Measurements from ENCODE around the gene C1orf21. TPM values are rescaled to one million over a fixed set of nuclear protein-coding genes. Genes with fewer than 3 reads are reported as not detected.

The C1orf21 gene
- total RNA-seq, 4 donors from 2014 or later, result 106 to 206 (median 154) TPM

DNA sequence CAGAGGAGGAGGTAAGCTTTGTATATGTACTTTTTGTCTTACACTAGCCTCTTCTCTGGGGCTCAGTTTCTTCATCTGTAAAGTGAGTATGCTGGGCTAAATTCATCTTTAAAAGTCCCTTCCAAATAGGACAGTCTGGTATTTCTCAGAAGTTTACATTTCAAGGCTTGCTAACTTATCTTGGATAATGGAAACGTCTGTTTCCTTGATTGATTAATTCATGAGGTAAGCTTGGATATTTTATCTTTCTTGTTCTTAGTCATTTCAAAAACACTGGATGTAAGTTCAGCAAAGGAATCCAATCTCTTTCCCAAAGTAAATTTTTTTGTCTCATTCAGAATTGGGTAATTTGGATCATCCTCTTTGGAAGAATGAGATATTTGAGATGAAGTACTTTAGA lies 256.8 kb downstream of the C1orf21 start:
- ATAC-seq (no peak), DNase-seq (no peak)
- in situ Hi-C loops (cut with MboI; ENCODE audit: low sequenced_read_pairs in 4 of 4) (no loop called here), intact Hi-C loops (cut with DNase I; ENCODE audit: low total_unique reads) (no loop called here)
- no peaks in the 10 kb centered on the region for H3K27me3 ChIP-seq
- H3K9me3 ChIP-seq, result no peaks in the 10 kb centered on the region
- no peaks in the 10 kb centered on the region for H3K36me3 ChIP-seq
- H3K27ac ChIP-seq, result no peak overlapping the region
- TF ChIP-seq POLR2A (IDR thresholded peaks at IDR 0.05), result no peak
- TF ChIP-seq, protein P1, sequence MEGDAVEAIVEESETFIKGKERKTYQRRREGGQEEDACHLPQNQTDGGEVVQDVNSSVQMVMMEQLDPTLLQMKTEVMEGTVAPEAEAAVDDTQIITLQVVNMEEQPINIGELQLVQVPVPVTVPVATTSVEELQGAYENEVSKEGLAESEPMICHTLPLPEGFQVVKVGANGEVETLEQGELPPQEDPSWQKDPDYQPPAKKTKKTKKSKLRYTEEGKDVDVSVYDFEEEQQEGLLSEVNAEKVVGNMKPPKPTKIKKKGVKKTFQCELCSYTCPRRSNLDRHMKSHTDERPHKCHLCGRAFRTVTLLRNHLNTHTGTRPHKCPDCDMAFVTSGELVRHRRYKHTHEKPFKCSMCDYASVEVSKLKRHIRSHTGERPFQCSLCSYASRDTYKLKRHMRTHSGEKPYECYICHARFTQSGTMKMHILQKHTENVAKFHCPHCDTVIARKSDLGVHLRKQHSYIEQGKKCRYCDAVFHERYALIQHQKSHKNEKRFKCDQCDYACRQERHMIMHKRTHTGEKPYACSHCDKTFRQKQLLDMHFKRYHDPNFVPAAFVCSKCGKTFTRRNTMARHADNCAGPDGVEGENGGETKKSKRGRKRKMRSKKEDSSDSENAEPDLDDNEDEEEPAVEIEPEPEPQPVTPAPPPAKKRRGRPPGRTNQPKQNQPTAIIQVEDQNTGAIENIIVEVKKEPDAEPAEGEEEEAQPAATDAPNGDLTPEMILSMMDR (IDR thresholded peaks at IDR 0.05 in 4 of 5, conservative IDR thresholded peaks at IDR 0.05 in 1 of 5), result no peak
- H3K4me1 ChIP-seq, result peaks cover 9% of the 10 kb centered on the region in 2 donors
- no peak overlapping the region for H3K4me3 ChIP-seq

DNA sequence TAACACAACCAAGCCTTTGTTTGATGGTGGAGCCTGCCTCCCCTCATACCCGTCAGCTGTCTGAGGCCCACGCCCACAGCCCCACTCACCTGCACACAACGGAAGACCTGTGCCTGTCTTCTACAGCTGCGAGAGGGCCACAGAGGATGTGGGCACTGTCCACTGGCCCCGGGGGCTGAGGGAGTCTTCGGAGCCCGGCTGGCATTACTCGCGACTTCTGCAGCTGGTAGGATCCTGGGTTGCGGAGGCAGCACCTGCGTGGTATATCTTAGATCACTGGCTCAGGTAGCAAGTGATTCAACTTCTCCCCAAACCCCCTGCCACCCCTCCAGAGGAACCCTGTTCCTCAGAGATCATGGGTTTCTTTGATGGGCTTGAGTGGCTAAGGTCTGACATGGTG lies 257.9 kb downstream of the C1orf21 start:
- Histone ChIP-seq H3K36me3 (no peaks in the 10 kb centered on the region), H3K27me3 (no peaks in the 10 kb centered on the region), H3K4me1 (peaks cover 19 to 20% of the 10 kb centered on the region in 2 donors), H3K9me3 (no peaks in the 10 kb centered on the region), H3K27ac (no peak overlapping the region), H3K4me3 (no peak overlapping the region)
- in situ Hi-C loops (cut with MboI; ENCODE audit: low sequenced_read_pairs in 4 of 4), result no loop called here
- ATAC-seq, result no peak
- no peak for DNase-seq
- intact Hi-C loops (cut with DNase I; ENCODE audit: low total_unique reads), result loop anchor here (5.0 kb wide), 1 partner anchor 167 kb away; no protein-coding TSS in a partner anchor
- TF ChIP-seq, protein P1 (IDR thresholded peaks at IDR 0.05 in 4 of 5, conservative IDR thresholded peaks at IDR 0.05 in 1 of 5), result no peak
- TF ChIP-seq POLR2A (IDR thresholded peaks at IDR 0.05), result no peak

DNA sequence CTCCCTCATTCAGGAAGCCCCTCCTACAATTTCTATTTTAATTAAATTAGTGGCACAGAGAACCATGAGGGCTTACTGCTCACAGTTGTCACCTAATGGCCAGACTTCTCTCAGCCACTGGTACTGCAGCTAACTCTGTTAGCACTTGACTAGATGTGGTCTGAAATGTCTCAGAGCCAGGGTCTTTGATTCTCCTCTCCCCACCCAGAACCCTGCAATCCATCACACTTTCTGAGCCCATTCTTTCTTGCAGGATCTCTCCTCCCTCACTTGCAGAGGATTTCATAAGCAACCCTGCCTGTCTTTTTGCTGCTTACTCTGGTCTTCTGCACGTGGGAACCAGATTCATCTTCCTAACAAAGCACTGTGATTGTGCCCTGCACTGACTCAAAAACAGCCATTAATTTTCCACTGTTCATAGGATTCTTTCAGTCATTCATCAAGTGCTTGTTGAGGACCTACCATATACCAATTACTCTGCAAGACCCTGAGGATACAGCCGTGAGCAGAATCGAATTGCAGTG lies 259.4 kb downstream of the C1orf21 start:
- H3K9me3 ChIP-seq, result no peaks in the 10 kb centered on the region
- H3K27me3 ChIP-seq, result no peaks in the 10 kb centered on the region
- H3K4me3 ChIP-seq, result no peak overlapping the region
- peaks cover 21% of the 10 kb centered on the region in 2 donors for H3K4me1 ChIP-seq
- no peak for DNase-seq
- intact Hi-C loops (cut with DNase I; ENCODE audit: low total_unique reads) (loop anchor here (5.0 kb wide), 1 partner anchor 169 kb away; no protein-coding TSS in a partner anchor), in situ Hi-C loops (cut with MboI; ENCODE audit: low sequenced_read_pairs in 4 of 4) (no loop called here)
- no peak for ATAC-seq
- H3K27ac ChIP-seq, result no peak overlapping the region
- H3K36me3 ChIP-seq, result no peaks in the 10 kb centered on the region
- TF ChIP-seq, protein P1 (IDR thresholded peaks at IDR 0.05 in 4 of 5, conservative IDR thresholded peaks at IDR 0.05 in 1 of 5), result no peak
- no peak for TF ChIP-seq POLR2A (IDR thresholded peaks at IDR 0.05)

DNA sequence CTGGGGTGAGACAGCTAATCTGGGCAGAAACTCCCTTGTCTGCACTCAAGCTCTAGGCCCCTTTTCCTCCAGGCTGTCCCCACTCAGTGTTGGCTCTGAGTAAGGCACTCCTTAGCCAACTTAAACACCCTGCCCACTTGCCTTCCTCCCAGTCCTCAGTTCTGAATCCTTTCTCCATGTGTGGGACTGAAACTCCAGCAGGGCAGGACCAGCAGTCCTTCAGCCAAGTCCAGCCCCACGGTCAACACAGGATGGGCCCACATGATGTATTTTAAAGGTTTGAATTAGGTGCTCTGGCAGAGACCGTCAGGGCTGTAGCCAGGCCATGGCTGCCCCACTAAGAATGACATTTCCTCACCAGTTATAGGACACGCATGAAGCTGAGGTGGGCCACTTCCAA lies 260.0 kb downstream of the C1orf21 start:
- Histone ChIP-seq H3K9me3 (no peaks in the 10 kb centered on the region), H3K36me3 (no peaks in the 10 kb centered on the region), H3K4me3 (no peak overlapping the region), H3K27ac (no peak overlapping the region), H3K4me1 (peaks cover 21% of the 10 kb centered on the region in 2 donors), H3K27me3 (no peaks in the 10 kb centered on the region)
- DNase-seq, result no peak
- in situ Hi-C loops (cut with MboI; ENCODE audit: low sequenced_read_pairs in 4 of 4), result no loop called here
- intact Hi-C loops (cut with DNase I; ENCODE audit: low total_unique reads), result loop anchor here (5.0 kb wide), 1 partner anchor 170 kb away; no protein-coding TSS in a partner anchor
- no peak for TF ChIP-seq POLR2A (IDR thresholded peaks at IDR 0.05)
- TF ChIP-seq, protein P1 (IDR thresholded peaks at IDR 0.05 in 4 of 5, conservative IDR thresholded peaks at IDR 0.05 in 1 of 5), result no peak
- no peak for ATAC-seq

DNA sequence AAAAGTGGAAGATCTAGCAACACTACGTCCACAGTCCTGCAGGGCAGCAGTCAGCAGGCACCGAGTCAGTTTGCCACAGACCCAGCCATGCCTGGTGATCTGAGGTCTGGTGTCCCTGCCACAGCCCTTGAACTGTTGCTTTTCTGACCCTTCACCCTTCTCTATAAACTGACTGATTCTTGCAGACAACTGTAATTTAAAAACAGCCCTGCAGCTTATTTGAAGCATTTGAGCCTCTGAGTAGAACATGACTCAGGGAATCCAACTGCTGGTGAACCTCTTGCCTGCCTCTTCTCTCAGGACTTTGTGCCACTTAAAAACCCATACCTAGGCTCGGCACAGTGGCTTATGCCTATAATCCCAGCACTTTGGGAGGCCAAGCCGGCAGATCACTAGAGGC lies 260.6 kb downstream of the C1orf21 start:
- in situ Hi-C loops (cut with MboI; ENCODE audit: low sequenced_read_pairs in 4 of 4), result no loop called here
- H3K27me3 ChIP-seq, result no peaks in the 10 kb centered on the region
- no peaks in the 10 kb centered on the region for H3K36me3 ChIP-seq
- peak overlapping the region in 1 of 4 donors; percentile 20 for H3K27ac ChIP-seq
- H3K4me3 ChIP-seq, result no peak overlapping the region
- intact Hi-C loops (cut with DNase I; ENCODE audit: low total_unique reads), result loop anchor here (5.0 kb wide), 1 partner anchor 170 kb away; no protein-coding TSS in a partner anchor
- H3K9me3 ChIP-seq, result no peaks in the 10 kb centered on the region
- TF ChIP-seq POLR2A (IDR thresholded peaks at IDR 0.05), result no peak
- TF ChIP-seq, protein P1 (IDR thresholded peaks at IDR 0.05 in 4 of 5, conservative IDR thresholded peaks at IDR 0.05 in 1 of 5), result no peak
- ATAC-seq (no peak), DNase-seq (no peak)
- peaks cover 21% of the 10 kb centered on the region in 2 donors for H3K4me1 ChIP-seq

All from gastrocnemius medialis (tissue), 4 donors.